NCI-H1092 treated with DMSO at 0.1 percent for 48 hours (cell line): ENCODE results near the gene EPB41L1.

Experiments used
- DNase-seq: peaks from one replicate; lab custom pipeline; 2025; lab: John Stamatoyannopoulos, UW

Gene EPB41L1

DNA sequence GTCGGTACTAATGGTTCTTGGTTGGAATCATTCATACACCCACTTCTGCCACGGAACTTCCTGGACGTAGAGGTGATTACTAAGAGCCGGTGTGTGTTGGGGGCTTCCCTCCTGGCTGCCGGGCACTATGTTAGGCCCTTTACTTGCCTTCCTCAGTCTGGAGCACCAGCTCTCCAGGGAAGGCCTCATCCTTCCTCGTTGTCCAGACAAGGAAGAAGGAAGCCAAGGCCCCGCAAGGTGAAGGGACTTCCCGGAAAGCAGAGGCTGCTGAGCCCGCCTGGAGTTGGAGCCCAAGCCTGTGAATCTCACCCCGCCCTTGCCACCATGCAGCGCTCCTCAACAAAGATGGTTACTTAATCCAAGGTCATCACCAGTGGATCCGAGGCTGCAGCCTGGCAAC, 107.9 kb downstream of the EPB41L1 start:
- DNase-seq: no peak

DNA sequence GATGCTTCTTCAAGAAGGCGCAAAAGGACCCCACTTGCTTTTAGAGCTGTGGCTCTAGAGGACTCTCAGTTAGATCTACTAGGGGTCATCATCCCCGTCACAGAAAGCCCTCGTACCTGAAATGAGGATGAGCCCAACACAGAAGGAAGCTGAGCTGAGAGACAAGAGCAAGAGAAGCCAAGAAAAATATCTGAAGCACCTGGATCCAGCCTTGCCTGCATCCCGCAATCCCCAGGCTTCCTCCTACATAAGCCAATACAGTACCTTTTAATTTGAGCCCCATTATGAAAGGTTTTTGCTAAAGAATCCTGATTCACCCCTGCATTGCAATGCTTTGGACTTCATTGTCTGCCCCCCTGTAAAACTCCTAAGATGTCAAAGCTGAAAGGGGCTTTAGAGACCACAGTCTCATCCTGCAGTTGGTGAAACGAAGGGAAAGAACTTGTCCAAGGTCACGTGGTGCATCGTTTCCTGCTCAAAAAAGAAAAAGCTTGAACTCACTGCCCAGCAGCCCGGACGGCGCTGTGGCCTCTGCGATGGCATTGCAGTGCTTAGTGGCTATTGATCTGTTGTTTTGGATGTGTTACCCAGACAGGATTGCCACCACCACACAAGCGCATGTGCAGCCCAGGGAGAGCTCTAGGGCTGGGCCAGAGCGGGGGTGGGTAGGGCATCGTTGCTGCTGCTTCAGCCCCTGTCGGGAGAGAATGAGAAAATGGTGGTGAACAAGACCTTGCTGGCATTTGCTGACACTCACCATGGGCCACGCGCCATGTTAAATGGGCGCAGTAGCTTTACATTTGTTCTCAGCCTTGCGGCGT, 110.1 kb downstream of the EPB41L1 start:
- no peak for DNase-seq

DNA sequence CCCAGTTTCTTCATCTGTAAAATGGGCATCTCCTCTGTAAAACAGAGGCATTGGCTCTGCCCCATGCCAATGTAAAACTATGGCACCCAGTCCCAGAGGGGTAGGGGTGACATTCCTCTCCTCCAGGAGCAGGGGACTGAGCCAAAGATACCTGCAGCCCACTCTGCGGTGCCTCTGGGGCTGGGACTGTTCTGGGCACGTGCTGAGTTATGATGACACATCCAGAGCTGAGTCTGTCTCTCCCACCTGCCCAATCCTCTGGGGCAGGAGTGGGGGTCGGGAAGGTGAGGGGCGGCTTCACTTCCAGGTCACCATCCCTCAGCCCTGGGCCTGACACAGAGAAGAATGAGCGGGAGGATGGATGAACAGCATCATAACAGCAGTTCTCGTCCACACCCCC, 111.6 kb downstream of the EPB41L1 start:
- no peak for DNase-seq

DNA sequence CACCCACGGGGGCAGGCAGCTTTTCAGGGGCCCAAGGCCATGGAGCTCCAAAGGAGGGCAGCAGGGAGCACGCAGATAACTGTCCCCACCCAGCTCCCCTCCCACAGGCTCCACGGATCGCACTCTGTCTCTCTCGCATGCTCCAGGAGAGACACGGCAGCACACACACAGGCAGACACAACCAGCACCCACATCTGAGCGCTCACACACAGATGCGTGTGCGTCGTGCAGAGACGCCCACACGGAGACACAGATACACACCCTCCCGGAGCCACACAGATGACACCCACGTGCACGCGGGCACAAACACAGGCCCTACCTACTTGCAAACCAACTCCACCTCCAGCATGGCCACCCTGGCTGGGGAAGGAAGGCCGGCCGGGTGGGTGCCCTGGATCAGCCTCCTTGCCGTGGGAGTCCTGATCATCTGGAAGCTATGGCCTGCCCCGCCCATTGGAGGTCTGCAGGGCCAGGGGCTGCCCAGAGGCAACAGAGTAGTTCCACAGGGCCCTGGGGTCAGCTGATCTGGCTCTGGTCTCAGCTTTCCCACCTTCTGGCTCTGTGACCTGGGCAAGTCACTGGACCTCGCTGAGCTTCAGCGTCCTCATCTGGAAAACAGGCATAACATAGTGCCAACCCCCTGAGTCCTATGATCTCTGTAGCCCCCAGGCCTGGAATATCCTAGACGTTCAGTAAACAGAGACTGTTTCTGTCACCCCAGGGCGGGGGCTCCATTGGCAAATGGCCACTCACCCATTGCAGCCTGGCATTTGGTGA, 113.3 kb downstream of the EPB41L1 start:
- no peak for DNase-seq

DNA sequence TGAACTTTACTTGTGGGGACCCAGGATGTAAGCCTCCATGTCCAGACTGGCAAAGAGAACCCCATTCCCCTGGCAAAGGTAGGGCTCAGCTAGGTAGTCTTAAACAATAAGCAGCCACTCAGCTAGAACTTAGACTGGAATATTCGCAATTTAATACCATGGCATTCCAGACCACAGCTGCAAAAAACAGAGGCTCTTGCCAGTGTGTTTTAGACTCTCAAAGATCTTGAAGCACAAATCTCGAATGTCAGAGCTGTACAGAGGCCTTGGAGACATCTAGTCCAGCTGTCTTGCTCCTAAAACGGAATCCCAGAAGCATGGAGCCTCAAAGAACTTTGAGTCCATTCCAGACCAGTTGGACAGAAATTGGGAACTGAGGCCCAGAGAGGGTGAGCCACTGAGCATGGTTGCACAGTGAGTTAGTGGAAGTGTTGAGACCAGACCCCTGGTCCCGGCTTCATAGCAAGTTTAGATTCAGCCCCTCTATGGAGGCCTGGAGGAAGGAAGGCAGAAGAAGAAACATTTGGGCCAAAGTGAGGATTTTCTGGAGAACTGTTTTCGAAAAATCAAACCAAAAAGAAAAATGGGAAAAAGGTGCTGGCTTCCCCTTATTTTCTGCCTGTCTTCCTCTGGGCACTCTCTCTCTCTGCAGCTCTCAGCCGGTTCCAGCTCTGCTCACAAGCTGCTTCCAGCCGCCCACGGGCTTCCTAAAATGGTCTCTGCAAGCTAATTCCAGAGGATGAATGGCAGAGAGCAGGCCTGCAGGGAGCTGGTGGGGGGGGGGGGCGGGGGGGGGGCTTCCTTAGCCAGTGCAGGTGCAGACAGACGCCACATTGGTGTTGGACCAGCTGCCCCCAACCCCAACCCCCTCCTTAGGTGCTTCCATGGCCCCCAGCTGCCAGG, 114.2 kb downstream of the EPB41L1 start:
- no peak for DNase-seq

DNA sequence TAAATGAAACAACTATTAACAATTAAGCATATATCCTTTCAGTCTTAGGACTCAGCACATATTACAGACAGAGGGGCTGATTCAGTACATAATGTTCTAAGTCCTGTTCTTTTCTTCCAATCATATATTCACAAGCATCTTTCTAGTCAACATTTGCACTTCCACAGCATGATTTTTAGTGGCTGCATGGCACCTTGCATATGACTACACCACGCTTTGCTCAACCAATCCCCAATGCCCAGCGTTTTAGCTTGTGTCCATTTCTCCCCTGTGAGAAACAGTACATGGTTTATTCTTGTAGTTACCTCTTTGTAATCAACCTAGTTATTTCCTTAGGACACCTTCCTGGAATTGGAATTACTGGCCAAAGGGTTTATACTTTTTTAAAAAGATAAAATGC, 115.0 kb downstream of the EPB41L1 start:
- no peak for DNase-seq

DNA sequence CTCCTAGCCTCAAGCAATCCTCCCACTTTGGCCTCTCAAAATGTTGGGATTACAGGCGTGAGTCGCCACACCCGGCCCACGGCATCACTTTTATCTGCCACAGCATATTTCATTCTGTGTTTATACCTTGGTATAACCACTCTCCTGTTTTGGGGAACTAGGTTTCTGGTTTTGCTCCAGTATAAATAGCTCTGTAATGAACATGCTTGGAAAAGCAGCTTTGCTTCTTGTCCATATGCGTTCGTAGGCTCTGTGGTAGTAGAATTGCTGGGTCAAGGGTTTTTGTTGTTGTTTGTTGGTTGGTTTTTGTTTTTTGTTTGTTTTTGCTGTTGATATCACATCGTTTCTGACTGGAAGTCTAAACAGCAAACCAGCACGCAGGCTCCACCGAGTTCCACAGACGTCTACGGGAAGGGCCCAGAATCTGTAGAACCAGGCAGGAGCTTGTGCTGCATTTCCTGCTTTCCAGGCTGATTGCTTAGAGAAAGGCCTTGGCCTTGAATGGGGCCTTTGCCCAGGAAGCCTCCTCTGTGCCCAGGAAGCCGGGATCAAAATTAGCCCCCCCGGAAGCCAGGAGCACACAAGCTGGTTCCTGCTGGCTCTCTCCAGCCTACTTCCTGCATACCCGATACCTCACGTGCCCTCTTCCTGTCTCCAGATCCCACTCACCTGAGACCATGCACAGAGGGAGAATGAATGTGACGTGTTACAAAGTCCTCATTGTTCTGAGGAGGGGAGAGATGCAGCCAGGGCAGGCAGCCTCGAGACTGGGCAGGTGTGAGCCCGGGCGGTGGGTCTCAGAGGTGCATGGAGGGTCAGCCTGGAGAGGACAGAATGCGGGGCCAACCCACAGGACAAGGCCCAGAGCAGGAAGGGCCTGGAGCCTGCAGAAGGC, 116.5 kb downstream of the EPB41L1 start:
- no peak for DNase-seq

DNA sequence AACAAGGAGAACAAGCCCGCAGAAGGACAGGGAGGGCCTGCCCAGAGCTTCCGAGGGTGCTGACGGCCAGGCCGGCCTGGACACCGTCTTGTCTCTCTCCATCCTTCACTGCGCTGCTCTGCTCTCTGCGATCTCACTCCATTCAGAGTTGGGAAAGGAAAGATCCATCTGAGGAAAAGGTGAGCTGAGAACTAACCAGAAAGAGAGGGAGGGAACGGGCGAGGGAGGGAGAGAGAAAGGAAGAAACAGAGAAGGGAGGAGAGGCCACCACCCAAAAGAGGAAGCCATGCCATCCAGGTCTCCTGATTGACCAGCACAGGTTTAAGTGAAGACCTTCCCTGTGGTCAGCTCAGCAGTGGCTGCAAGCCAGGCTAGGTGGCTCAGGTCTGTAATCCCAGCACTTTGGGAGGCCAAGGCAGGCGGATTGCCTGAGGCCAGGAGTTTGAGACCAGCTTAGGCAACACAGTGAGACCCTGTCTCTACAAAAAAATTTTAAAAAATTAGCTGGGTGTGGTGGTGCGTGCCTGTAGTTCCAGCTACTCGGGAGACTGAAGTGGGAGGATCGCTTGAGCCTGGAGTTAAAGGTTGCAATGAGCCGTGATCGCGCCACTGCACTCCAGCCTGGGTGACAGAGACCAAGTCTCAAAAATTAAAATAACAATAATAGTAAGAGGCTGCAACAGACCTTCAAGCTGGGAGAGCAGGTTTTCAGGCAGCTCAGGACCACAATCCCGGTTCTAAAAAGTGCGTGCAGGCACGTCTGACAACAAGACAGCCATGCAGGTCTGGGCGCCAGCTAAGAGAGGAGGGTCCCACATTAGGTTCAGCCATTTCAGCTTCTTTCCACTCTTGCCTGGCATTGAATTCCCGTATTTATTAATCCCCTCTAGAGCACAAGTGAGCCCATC, 117.4 kb downstream of the EPB41L1 start:
- no peak for DNase-seq

DNA sequence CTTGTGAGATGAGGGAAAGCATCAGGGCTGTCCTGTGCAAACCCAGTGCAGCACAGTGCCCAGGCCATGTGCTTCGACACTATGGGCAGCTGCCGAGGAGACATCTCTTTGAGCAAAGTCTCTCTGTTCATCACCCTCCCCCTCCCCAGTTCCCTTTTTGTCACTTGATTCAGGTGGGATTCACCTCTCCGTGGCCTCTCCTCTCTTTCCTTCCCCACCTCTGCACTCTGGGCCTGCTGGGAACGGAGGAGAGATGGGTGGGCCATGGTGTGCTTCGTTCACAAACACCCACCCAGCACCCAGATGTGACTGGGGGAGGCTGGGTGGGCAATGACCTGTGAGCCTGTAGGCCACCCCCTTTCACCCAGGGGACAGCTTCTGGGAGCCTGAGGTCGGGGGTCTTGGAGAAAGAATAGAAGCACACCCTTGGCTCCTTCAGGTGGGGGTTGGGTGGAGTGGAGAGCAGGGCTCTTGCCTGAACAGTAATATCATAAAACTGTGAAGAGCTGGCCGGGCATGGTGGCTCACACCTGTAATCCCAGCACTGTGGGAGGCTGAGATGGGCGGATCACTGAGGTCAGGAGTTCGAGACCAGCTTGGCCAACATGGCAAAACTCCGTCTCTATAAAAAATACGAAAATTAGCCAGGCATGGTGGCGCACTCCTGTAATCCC, 118.1 kb downstream of the EPB41L1 start:
- DNase-seq: no peak

DNA sequence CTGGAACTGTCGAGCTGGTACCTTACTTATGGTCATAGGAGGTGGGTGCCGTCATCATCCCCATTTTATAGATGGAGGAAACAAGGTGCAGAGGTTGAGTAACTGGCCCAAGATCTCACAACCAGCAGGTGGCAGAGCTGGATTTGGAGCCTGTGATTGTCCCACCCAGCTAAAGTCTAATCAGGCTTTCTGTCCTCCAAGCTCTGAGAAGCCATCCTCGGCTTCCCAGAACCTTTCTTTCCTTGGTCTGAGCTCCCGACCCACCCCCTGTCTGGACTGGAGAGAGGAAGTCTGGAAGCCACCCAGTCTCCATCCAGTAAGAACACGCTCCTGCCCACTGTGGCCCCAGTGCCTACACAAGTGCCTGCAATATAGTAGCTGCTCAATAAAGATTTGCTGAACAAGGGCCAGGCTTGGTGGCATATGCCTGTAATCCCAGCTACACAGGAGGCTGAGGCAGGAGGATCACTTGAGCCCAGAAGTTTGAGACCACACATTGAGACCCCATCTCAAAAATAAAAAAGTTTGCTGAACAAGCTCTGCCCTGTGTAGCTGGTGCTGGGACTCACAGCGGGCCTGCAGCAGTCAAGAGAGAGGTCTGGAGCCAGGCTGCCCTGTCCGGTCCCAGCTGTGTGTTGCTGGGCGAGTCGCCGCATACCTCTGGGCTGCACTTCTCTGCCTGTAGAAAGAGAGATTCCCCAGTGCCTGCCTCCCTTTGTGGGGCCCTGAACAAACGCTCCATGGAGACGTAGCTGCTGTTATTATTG, 119.1 kb downstream of the EPB41L1 start:
- no peak for DNase-seq

DNA sequence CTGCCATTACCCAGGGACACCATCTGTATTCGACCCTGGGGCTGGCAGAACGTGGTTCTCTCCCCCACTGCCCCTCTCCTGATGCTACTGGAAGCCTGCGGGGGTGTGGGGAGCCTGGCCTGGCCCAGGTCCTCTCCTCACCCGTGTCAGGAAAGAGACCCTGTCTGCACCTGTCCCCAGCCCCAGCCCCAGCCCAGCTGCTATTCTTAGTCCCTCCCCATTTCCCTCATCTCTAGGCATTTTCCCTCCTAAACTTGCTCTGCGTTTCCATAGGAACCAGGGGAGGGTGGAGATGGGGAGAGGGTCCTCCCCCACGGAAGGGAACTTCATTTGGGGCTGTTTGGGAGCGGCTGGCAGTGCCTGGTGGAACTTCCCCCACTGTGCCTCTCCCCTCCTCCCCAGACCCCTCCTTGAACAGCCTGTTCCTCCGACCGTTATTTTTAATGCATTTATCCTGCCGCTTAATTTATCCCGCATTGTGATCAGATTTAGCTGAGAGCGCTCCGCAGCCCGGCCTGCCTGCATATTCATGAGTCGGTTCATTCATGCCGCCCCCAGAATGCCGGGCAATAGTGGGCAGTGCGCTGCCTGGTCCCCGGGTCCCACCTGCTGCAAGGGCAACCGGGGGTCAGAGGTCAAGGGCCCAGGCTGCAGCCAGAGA, 119.8 kb downstream of the EPB41L1 start:
- no peak for DNase-seq

DNA sequence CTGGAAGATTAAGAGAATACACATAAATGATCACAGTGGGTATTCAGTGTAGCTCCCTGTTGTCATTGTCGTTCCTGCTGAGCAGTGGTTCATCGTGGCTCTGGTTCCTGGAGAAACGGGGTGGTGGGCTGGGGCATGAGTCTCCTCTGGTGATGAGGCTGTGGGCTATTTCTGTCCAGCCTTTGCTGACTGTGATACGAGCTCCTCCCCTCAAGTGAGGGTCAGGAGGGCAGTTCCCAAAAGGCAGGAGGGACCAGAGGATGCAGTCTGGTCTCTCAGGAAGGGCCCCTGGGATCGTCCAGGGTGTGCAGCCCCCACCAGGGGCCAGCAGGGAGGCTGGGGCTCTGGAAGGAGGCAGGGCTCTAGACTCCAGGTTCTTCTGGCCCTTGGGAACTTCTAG, 120.5 kb downstream of the EPB41L1 start:
- DNase-seq: no peak

DNA sequence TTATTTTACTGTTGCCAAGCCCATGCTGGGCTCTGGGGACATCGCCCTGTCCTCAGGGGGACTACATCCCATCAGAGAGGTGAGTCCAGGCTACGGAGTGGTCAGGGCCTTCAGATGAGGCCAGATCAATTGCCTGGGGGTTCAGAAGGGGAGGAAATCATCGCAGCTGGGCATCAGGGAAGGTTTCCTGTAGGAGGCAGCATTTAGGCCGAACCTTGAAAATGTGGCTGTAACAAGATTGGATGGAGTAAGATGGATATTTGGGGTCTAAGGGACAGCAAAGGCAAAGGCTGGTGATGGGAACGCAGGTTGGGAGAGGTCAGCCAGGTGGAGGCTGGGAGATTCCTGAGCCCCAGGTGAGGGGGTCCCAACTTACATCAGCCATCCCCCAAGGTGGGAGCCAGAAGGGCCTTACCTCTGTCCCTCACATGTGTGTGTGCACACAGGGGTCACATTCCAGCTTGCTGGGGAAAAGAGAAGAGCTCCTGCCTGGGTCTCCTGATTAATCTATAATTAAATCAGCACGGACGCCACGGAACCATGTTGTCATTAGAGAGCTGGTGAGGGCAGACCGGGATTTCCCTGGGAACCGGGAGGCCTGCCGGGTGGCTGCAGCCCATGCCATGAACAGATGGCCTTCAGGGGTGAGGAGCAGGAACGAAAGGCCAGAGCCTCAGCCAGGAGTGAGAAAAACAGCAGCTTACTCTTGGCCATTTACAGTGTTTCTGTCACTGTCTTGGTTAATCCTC, 121.1 kb downstream of the EPB41L1 start:
- DNase-seq: no peak

DNA sequence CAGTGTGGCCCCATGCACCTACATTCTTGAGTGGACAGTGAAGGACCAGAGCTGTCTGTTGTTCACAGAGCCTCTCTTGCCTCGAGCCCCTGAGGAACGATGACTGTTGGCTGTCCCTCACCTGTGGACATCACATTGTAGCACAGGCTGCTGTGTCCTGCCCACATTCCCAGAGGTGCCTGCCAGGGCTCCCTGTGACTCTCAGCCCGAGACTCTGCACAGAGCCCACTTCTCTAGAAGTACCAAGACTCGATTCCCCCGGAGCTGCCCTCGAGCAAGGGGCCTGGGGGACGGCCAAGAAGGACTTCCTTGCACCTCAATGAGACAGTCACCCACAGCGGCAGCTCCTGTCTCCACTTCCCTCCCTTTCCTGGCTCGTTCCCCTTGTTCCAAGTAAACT, 123.0 kb downstream of the EPB41L1 start:
- DNase-seq: no peak

DNA sequence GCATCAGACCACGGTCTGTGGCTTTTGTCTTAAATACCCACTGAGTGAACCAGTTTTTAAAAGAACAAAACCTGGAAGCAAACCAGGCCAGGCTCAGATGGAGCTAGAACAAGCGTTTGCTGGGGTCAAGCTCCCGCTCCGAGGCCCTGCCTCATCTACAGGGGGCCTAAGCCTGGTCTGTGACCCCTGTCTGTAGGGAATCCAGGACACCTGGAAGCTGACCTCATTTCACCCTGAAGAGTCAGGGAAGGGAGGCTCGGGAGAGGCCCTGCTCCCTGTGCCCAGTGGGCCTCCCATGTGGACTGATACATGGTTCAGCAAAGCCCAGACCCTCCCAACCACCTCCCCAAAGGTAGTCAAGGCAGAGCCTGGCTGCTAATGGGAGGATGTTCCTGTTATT, 124.8 kb downstream of the EPB41L1 start:
- DNase-seq: no peak

DNA sequence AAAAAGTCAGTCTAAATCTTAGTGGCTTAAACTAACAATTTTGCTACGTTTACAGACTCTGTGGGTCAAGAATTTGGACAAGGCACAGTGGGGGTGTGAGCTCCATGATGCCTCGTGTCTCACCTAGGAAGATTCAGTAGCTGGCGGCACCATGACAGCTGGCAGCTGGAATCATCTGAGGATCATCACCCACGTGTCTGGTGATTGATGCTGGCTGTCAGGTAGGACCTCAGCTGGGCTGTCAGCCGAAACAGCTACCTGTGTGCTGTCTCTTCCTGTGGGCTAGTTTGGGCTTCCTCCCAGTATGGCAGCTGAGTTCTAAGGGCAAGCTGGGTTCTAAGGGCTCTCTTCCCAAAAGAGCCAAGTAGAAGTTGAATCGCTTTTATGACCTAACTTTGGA, 125.2 kb downstream of the EPB41L1 start:
- DNase-seq: no peak

DNA sequence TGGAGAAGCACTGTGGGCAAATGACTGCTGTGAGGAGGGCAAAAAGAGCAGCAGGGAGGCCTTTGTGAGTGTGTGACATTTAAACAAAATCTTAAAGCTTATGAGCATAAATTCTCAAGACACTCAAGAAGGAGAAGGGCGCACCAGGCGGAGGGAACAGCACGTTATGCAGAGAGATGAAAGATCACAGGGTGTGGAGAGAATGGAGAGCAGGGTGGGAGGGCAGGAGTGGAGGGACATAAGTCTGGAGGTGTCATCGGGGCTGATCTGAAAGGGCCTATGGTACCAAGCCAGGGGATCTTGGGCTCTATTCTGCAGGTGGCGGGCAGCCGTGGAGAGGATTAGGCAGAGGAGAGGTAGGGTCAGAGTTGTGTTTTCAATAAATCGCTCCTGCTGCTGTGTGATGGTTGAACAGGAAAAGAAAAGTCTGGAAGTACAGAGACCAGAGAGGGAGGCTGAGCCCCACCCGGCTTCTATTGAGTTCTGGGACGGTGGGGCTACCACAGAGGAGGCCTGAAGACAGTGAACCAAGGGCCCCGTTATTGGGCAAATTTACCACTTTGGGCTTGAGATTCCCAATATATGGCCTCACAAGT, 127.3 kb downstream of the EPB41L1 start:
- no peak for DNase-seq
